Adrenal gland (tissue), 5 donors: ENCODE measurements around the gene WLS.

Source experiments
- CTCF ChIP-seq, 6 experiments: fragments of 450-650 bp in 4 of 6; fragments of 200-600 bp in 2 of 6; sonication (generic) in 1 of 6; IDR thresholded peaks; 1 replicate in 5 of 6; 2 replicates in 1 of 6; pipeline versions ENCODE4 v1.5.1 to v1.8.0; 2016 to 2021; ENCODE audit warnings: antibody characterized with exemption in 6 of 6, mild to moderate bottlenecking in 2 of 6, moderate library complexity in 1 of 6
- POLR2A ChIP-seq, 2 donors: fragments of 450-650 bp; IDR thresholded peaks; one replicate each; pipeline ENCODE4 v1.6.1; 2017; ENCODE audit warnings: antibody characterized with exemption in 2 of 2, mild to moderate bottlenecking in 2 of 2, moderate library complexity in 1 of 2
- donor health status: DM: no; HTN: no; CAD: no.

GRCh38 chr1:68113966-68114365, 118.4 kb downstream of the WLS start:
- no peak for TF ChIP-seq CTCF (IDR thresholded peaks at IDR 0.05)
- no peak for TF ChIP-seq POLR2A (IDR thresholded peaks at IDR 0.05)
